Measurements from ENCODE around the gene ZNF516.

Gene ZNF516

GRCh38 chr18:76419811-76420210 is 75.2 kb downstream of the ZNF516 start:
- no peak for DNase-seq (ENCODE audit: low spot score)

- peak; percentile 19 for DNase-seq (ENCODE audit: low spot score)
Observed at GRCh38 chr18:76416911-76417310, 78.1 kb downstream of the ZNF516 start.

GRCh38 chr18:76414936-76415621 is 80.0 kb downstream of the ZNF516 start:
- no peak for DNase-seq (ENCODE audit: low spot score)

- DNase-seq (ENCODE audit: low spot score), result no peak
Observed at GRCh38 chr18:76412818-76413565, 82.0 kb downstream of the ZNF516 start.

GRCh38 chr18:76412010-76412817 is 82.8 kb downstream of the ZNF516 start:
- DNase-seq (ENCODE audit: low spot score), result no peak

GRCh38 chr18:76410660-76411417 is 84.2 kb downstream of the ZNF516 start:
- DNase-seq (ENCODE audit: low spot score), result no peak

- DNase-seq (ENCODE audit: low spot score), result no peak
Observed at GRCh38 chr18:76410033-76410432, 85.0 kb downstream of the ZNF516 start.

GRCh38 chr18:76408480-76409067 is 86.5 kb downstream of the ZNF516 start:
- DNase-seq (ENCODE audit: low spot score), result no peak

- DNase-seq (ENCODE audit: low spot score), result no peak
Observed at GRCh38 chr18:76407681-76408080, 87.4 kb downstream of the ZNF516 start.

GRCh38 chr18:76406791-76407190 is 88.3 kb downstream of the ZNF516 start:
- no peak for DNase-seq (ENCODE audit: low spot score)

- DNase-seq (ENCODE audit: low spot score), result no peak
Observed at GRCh38 chr18:76405681-76406356, 89.2 kb downstream of the ZNF516 start.

GRCh38 chr18:76405280-76405679 is 89.8 kb downstream of the ZNF516 start:
- DNase-seq (ENCODE audit: low spot score), result no peak

GRCh38 chr18:76404345-76404831 is 90.7 kb downstream of the ZNF516 start:
- DNase-seq (ENCODE audit: low spot score), result no peak

- no peak for DNase-seq (ENCODE audit: low spot score)
Observed at GRCh38 chr18:76402026-76402990, 92.7 kb downstream of the ZNF516 start.

GRCh38 chr18:76401498-76401897 is 93.5 kb downstream of the ZNF516 start:
- no peak for DNase-seq (ENCODE audit: low spot score)

- no peak for DNase-seq (ENCODE audit: low spot score)
Observed at GRCh38 chr18:76399613-76400391, 95.2 kb downstream of the ZNF516 start.

GRCh38 chr18:76398896-76399612 is 96.0 kb downstream of the ZNF516 start:
- peak; percentile 88 for DNase-seq (ENCODE audit: low spot score)

GRCh38 chr18:76398295-76398694 is 96.7 kb downstream of the ZNF516 start:
- DNase-seq (ENCODE audit: low spot score), result no peak
